GM18858 (cell line): ENCODE measurements around the gene PDCL2.
A peak's percentile ranks its signal among the peaks of the same experiment; 100 is the strongest.
"Not testable (repeated sequence)": the region's sequence is repeated elsewhere in the genome, so short reads cannot be mapped to it uniquely, and the experiment has no call there.

Experiments used
- ATAC-seq: cut with Tn5 transposase; IDR thresholded peaks from one replicate; pipeline ENCODE4 v1.9.1; 2021; ENCODE audit not compliant: unreplicated experiment

Gene PDCL2

GRCh38 chr4:55598641-55599040, 6.6 kb upstream of the PDCL2 start:
- ATAC-seq = no peak

- no peak for ATAC-seq
These were observed 3.9 kb downstream of the PDCL2 start for GRCh38 chr4:55588160-55588559.

GRCh38 chr4:55582773-55583172, 9.3 kb downstream of the PDCL2 start:
- ATAC-seq = not testable (repeated sequence)

GRCh38 chr4:55578341-55579010, 13.6 kb downstream of the PDCL2 start:
- no peak for ATAC-seq

GRCh38 chr4:55575513-55575912, 16.5 kb downstream of the PDCL2 start:
- ATAC-seq = no peak

GRCh38 chr4:55574252-55574651, 17.8 kb downstream of the PDCL2 start:
- ATAC-seq = no peak

- ATAC-seq = no peak
These were observed 20.2 kb downstream of the PDCL2 start for GRCh38 chr4:55571806-55572205.

GRCh38 chr4:55568905-55569504, 23.0 kb downstream of the PDCL2 start:
- ATAC-seq = peak; percentile 69

GRCh38 chr4:55561889-55562288, 30.2 kb downstream of the PDCL2 start:
- ATAC-seq = peak; percentile 100

- ATAC-seq = no peak
These were observed 31.9 kb downstream of the PDCL2 start for GRCh38 chr4:55560096-55560495.

- ATAC-seq = peak; percentile 36
These were observed 37.5 kb downstream of the PDCL2 start for GRCh38 chr4:55554453-55555030.

- no peak for ATAC-seq
These were observed 38.4 kb downstream of the PDCL2 start for GRCh38 chr4:55553441-55554201.

- ATAC-seq = not testable (repeated sequence)
These were observed 40.1 kb downstream of the PDCL2 start for GRCh38 chr4:55551964-55552363.

GRCh38 chr4:55549888-55550287, 42.2 kb downstream of the PDCL2 start:
- no peak for ATAC-seq

- no peak for ATAC-seq
These were observed 44.1 kb downstream of the PDCL2 start for GRCh38 chr4:55547918-55548317.

GRCh38 chr4:55547466-55547770, 44.6 kb downstream of the PDCL2 start:
- no peak for ATAC-seq

GRCh38 chr4:55546756-55547465, 45.1 kb downstream of the PDCL2 start, which contains the start of gene CLOCK:
CLOCK (minus strand) TSS chr4:55546909; CDS start chr4:55482785, 64,124 bp downstream.
- ATAC-seq = peak; percentile 68

GRCh38 chr4:55546506-55546755, 45.6 kb downstream of the PDCL2 start:
- no peak for ATAC-seq

GRCh38 chr4:55545641-55546505, 46.2 kb downstream of the PDCL2 start:
- ATAC-seq = peak; percentile 30

GRCh38 chr4:55545151-55545550, 46.9 kb downstream of the PDCL2 start:
- no peak for ATAC-seq

- no peak for ATAC-seq
These were observed 48.2 kb downstream of the PDCL2 start for GRCh38 chr4:55543858-55544257.
